Ovary (tissue), 3 donors: ENCODE measurements around the gene TAF12.
"Not testable (repeated sequence)": the region's sequence is repeated elsewhere in the genome, so short reads cannot be mapped to it uniquely, and the experiment has no call there.

Experiments
- CTCF ChIP-seq, 3 donors: fragments of 450-650 bp in 2 of 3; fragments of 200-600 bp in 1 of 3; IDR thresholded peaks; one replicate each; pipeline versions ENCODE4 v1.5.1 to v1.8.0; 2016 to 2022; ENCODE audit warnings: antibody characterized with exemption in 3 of 3, mild to moderate bottlenecking in 1 of 3
- POLR2A ChIP-seq: fragments of 450-650 bp; IDR thresholded peaks from one replicate; pipeline ENCODE4 v1.6.1; 2017; ENCODE audit warnings: antibody characterized with exemption, mild to moderate bottlenecking, moderate library complexity
- donor health status: DM: no; HTN: no; CAD: no.

GRCh38 chr1:28586585-28587391, 56.1 kb downstream of the TAF12 start:
- not testable (repeated sequence) for TF ChIP-seq CTCF (IDR thresholded peaks at IDR 0.05); POLR2A
